Gastrocnemius medialis (tissue), 4 donors: ENCODE measurements around the gene CCDC91.

ENCODE experiments used
- POLR2A ChIP-seq, 2 donors: fragments of 450-650 bp; IDR thresholded peaks; one replicate each; pipeline ENCODE4 v1.6.1; 2017; ENCODE audit warnings: antibody characterized with exemption in 2 of 2, mild to moderate bottlenecking in 2 of 2, moderate library complexity in 2 of 2
- TF ChIP-seq, protein P1 (sequence below), 5 experiments: fragments of 450-650 bp in 3 of 5; fragments of 200-600 bp in 2 of 5; sonication (generic) in 2 of 5; IDR thresholded peaks in 4 of 5; conservative IDR thresholded peaks in 1 of 5; 1 replicate in 4 of 5; 2 replicates in 1 of 5; pipeline ENCODE4 v1.5.1; 2016 to 2019; ENCODE audit warnings: antibody characterized with exemption in 5 of 5, mild to moderate bottlenecking in 3 of 5, moderate library complexity in 3 of 5

DNA sequence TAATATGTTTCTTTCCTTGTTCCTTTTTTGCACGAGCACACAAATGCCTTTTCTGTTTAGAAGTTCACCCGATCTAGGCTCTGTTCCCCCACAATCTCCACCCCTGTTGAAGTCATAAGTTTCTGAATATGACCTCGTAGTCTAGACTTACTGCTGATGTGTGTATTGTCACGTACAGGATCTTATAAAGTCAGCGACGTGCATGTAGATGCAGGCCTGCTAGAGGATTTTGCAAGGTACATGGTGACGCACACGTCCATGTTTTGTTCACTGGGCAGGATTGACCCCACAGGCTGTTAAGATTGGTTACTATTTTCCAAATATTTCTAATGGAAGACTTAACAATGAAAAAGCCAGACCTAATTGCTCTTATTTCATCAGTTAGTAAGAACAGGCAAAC, 46.2 kb upstream of the CCDC91 start:
- TF ChIP-seq, protein P1, sequence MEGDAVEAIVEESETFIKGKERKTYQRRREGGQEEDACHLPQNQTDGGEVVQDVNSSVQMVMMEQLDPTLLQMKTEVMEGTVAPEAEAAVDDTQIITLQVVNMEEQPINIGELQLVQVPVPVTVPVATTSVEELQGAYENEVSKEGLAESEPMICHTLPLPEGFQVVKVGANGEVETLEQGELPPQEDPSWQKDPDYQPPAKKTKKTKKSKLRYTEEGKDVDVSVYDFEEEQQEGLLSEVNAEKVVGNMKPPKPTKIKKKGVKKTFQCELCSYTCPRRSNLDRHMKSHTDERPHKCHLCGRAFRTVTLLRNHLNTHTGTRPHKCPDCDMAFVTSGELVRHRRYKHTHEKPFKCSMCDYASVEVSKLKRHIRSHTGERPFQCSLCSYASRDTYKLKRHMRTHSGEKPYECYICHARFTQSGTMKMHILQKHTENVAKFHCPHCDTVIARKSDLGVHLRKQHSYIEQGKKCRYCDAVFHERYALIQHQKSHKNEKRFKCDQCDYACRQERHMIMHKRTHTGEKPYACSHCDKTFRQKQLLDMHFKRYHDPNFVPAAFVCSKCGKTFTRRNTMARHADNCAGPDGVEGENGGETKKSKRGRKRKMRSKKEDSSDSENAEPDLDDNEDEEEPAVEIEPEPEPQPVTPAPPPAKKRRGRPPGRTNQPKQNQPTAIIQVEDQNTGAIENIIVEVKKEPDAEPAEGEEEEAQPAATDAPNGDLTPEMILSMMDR (IDR thresholded peaks at IDR 0.05 in 4 of 5, conservative IDR thresholded peaks at IDR 0.05 in 1 of 5) = no peak
- no peak for TF ChIP-seq POLR2A (IDR thresholded peaks at IDR 0.05)
